ENCODE data around the gene FAM72C.
"Not testable (repeated sequence)": the region's sequence is repeated elsewhere in the genome, so short reads cannot be mapped to it uniquely, and the experiment has no call there.

DNA sequence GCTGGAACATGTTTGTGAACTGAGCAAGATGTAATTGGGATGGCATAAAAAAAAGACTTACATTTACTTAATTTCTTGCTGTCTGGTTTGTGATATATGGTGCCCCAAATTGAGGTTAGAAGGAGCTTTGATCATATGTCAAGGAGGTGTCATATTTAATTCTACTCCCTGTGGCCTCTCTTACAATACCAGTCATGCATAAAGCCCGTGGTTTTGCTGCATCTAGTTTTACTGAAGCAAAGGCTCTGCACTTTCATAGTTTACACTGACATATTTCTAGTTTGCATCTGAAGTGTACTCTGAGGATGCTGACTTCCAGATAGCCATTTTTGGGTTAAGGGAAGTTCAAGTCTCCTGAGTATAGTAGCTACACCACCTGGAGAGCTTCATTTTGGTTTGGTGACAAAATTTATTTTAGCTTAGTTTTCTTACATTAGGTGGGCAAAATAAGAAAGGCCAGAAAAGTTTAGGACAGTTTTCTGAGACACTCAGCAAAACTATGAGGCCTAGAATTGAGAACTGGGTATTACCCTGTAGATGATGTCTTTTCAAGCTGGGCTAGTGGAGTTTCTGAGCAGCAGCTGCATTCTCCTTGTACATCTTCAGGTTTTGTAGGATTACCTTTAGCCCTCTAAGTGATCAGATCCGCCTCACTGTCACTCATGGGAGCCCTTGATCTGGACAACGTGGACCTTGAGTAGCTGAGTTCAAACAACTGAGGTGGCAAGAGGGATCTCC lies 48.4 kb upstream of the FAM72C start:
- TF ChIP-seq, protein P1, sequence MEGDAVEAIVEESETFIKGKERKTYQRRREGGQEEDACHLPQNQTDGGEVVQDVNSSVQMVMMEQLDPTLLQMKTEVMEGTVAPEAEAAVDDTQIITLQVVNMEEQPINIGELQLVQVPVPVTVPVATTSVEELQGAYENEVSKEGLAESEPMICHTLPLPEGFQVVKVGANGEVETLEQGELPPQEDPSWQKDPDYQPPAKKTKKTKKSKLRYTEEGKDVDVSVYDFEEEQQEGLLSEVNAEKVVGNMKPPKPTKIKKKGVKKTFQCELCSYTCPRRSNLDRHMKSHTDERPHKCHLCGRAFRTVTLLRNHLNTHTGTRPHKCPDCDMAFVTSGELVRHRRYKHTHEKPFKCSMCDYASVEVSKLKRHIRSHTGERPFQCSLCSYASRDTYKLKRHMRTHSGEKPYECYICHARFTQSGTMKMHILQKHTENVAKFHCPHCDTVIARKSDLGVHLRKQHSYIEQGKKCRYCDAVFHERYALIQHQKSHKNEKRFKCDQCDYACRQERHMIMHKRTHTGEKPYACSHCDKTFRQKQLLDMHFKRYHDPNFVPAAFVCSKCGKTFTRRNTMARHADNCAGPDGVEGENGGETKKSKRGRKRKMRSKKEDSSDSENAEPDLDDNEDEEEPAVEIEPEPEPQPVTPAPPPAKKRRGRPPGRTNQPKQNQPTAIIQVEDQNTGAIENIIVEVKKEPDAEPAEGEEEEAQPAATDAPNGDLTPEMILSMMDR (IDR thresholded peaks at IDR 0.05 in 4 of 5, conservative IDR thresholded peaks at IDR 0.05 in 1 of 5), result not testable (repeated sequence)
- TF ChIP-seq POLR2A (IDR thresholded peaks at IDR 0.05), result not testable (repeated sequence)

All from gastrocnemius medialis (tissue), 4 donors.